GM12801 (cell line): Measurements from ENCODE around the gene ZMYND19.

Experiments
- TF ChIP-seq, protein P1 (sequence below): IDR thresholded peaks from one replicate; pipeline ENCODE4 v1.5.1; 2011; ENCODE audit warnings: control low read depth; ENCODE audit not compliant: insufficient read length; ENCODE audit errors: extremely low read depth

ZMYND19 gene

GRCh38 chr9:137555179-137555578 is 35.1 kb downstream of the ZMYND19 start:
- TF ChIP-seq, protein P1, sequence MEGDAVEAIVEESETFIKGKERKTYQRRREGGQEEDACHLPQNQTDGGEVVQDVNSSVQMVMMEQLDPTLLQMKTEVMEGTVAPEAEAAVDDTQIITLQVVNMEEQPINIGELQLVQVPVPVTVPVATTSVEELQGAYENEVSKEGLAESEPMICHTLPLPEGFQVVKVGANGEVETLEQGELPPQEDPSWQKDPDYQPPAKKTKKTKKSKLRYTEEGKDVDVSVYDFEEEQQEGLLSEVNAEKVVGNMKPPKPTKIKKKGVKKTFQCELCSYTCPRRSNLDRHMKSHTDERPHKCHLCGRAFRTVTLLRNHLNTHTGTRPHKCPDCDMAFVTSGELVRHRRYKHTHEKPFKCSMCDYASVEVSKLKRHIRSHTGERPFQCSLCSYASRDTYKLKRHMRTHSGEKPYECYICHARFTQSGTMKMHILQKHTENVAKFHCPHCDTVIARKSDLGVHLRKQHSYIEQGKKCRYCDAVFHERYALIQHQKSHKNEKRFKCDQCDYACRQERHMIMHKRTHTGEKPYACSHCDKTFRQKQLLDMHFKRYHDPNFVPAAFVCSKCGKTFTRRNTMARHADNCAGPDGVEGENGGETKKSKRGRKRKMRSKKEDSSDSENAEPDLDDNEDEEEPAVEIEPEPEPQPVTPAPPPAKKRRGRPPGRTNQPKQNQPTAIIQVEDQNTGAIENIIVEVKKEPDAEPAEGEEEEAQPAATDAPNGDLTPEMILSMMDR: no peak

GRCh38 chr9:137554349-137554748 is 36.0 kb downstream of the ZMYND19 start:
- TF ChIP-seq, protein P1: no peak

GRCh38 chr9:137552022-137552768 is 38.1 kb downstream of the ZMYND19 start:
- TF ChIP-seq, protein P1: no peak

DNA sequence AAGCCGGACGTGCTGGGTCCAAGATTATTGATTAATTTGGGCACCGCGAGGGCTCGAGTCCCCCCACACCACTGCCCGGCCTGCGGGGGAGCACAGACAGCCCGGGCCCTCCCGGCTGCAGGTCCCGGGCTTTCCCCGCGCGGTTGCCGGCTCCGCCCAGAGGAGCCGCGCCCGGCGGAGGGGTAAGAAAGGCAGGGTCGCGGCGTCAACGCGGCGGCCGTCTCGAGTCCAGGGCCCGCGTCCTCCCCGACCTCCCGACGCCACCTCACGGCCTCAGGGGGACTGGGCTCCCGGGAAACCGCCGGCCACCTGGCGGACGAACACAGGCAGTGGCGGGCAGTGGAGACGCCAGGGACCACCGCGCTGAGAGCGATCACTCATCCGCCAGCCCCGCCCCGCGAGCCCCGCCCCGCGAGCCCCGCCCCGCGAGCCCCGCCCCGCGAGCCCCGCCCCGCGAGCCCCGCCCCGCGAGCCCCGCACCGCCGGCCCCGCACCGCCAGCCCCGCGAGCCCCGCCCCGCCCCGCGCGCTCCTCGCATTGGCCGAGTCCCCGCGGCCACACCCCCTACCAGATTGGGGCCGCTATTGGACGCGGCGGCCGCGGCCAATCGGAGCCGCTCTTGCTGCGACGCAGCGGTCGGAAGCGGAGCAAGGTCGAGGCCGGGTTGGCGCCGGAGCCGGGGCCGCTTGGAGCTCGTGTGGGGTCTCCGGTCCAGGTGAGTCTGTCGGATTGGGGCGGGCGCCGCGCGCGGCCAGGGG is 38.9 kb downstream of the ZMYND19 start, which contains the start of gene MRPL41:
TSS of gene MRPL41 (plus strand) at position 616 of the 758 bp plus-strand sequence. CDS start 203 bp downstream, outside the sequence.
- TF ChIP-seq, protein P1: no peak

DNA sequence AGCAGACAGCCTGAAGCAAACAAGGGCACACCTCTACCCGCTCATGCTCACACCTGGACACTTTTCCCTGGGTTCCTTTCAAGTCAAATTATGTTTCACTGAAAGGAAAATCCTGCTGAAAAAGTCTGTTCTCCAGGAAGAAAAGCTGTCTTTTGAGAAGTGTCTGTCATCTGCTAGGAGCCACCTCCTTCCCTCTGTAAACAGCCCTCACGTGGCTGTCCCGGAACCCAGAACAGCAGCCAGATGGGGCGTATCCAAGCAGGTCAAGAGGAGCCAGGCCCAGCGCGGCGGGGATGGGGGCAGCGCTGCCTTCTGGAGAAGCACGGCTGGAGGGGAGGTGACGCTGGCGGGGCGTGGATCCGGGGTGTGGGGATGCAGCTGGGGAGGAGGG is 40.1 kb downstream of the ZMYND19 start, which contains the start of gene PNPLA7:
TSS of gene PNPLA7 (minus strand) at position 172 of the 391 bp plus-strand sequence. CDS start 205 bp downstream, outside the sequence.
- TF ChIP-seq, protein P1: no peak

GRCh38 chr9:137547687-137548543 is 42.4 kb downstream of the ZMYND19 start:
- TF ChIP-seq, protein P1: no peak
